ENCODE results near the gene TTC7B.

- TF ChIP-seq, protein P1, sequence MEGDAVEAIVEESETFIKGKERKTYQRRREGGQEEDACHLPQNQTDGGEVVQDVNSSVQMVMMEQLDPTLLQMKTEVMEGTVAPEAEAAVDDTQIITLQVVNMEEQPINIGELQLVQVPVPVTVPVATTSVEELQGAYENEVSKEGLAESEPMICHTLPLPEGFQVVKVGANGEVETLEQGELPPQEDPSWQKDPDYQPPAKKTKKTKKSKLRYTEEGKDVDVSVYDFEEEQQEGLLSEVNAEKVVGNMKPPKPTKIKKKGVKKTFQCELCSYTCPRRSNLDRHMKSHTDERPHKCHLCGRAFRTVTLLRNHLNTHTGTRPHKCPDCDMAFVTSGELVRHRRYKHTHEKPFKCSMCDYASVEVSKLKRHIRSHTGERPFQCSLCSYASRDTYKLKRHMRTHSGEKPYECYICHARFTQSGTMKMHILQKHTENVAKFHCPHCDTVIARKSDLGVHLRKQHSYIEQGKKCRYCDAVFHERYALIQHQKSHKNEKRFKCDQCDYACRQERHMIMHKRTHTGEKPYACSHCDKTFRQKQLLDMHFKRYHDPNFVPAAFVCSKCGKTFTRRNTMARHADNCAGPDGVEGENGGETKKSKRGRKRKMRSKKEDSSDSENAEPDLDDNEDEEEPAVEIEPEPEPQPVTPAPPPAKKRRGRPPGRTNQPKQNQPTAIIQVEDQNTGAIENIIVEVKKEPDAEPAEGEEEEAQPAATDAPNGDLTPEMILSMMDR (IDR thresholded peaks at IDR 0.05), result no peak
- TF ChIP-seq EZH2 (IDR thresholded peaks at IDR 0.05) (no peak), EZH2phosphoT487 (IDR thresholded peaks at IDR 0.05) (no peak)
Measured at GRCh38 chr14:90775441-90775840, 40.8 kb downstream of the TTC7B start.

All from neural progenitor cell (in vitro differentiated cells).